Activated gamma-delta T cell treated with anti-CD3 and anti-CD28 coated beads, Interleukin-2, amount 50 U/mL, for 16 hours (primary cell): ENCODE data around the gene TCOF1.
A peak's percentile ranks its signal among the peaks of the same experiment; 100 is the strongest.

Experiments used
- DNase-seq: peaks from one replicate; pipeline ENCODE4 v3.0.0-alpha.2; 2020; ENCODE audit warnings: low read depth

TCOF1 gene

GRCh38 chr5:150350524-150351344 is 6.8 kb upstream of the TCOF1 start:
- peak; percentile 22 for DNase-seq

- no peak for DNase-seq
Observed at GRCh38 chr5:150352244-150353031, 5.1 kb upstream of the TCOF1 start.

GRCh38 chr5:150353032-150353675 is 4.3 kb upstream of the TCOF1 start:
- DNase-seq: no peak

- DNase-seq: no peak
Observed at GRCh38 chr5:150355791-150356190, 1.7 kb upstream of the TCOF1 start.

GRCh38 chr5:150356575-150357294 is 762 bp upstream of the TCOF1 start:
- DNase-seq: no peak

- DNase-seq: no peak
Observed at GRCh38 chr5:150358261-150359095, 981 bp downstream of the TCOF1 start.

- no peak for DNase-seq
Observed at GRCh38 chr5:150361301-150361700, 3.8 kb downstream of the TCOF1 start.

GRCh38 chr5:150363185-150363584 is 5.7 kb downstream of the TCOF1 start:
- DNase-seq: no peak

GRCh38 chr5:150364004-150364403 is 6.5 kb downstream of the TCOF1 start:
- DNase-seq: no peak

- no peak for DNase-seq
Observed at GRCh38 chr5:150368526-150368925, 11.0 kb downstream of the TCOF1 start.

- DNase-seq: no peak
Observed at GRCh38 chr5:150372639-150373038, 15.1 kb downstream of the TCOF1 start.

- DNase-seq: no peak
Observed at GRCh38 chr5:150374651-150375050, 17.2 kb downstream of the TCOF1 start.

GRCh38 chr5:150376799-150377771 is 19.6 kb downstream of the TCOF1 start:
- no peak for DNase-seq

- no peak for DNase-seq
Observed at GRCh38 chr5:150377964-150378694, 20.6 kb downstream of the TCOF1 start.

- no peak for DNase-seq
Observed at GRCh38 chr5:150384701-150385100, 27.2 kb downstream of the TCOF1 start.

GRCh38 chr5:150386024-150386855 is 28.7 kb downstream of the TCOF1 start:
- no peak for DNase-seq

- no peak for DNase-seq
Observed at GRCh38 chr5:150389531-150390266, 32.2 kb downstream of the TCOF1 start.
